GM12878 (cell line): ENCODE measurements around the gene ZNF100. TPM values are rescaled to one million over a fixed set of nuclear protein-coding genes. Genes with fewer than 3 reads are reported as not detected.
"Not testable (repeated sequence)": the region's sequence is repeated elsewhere in the genome, so short reads cannot be mapped to it uniquely, and the experiment has no call there.

Experiments
- ATAC-seq: fragments of 200-7000 bp; cut with Tn5 transposase; 3 replicates; pipeline ENCODE4 v1.9.1; 2020; ENCODE audit warnings: mild to moderate bottlenecking, moderate library complexity
- BruUV-seq: library from RNA; stranded (reverse); fragments of 400-500 nt; replicated peaks from 2 replicates; lab custom pipeline; 2021; lab: Mats Ljungman, UMichigan
- CTCF ChIA-PET: fragments of 300-600 bp; sonication (Branson Sonifier 250); formaldehyde crosslinking; extraction: SDS; loops from one replicate; lab custom pipeline; 2021; ENCODE audit warnings: inconsistent platforms; lab: Yijun Ruan, JAX
- POLR2A ChIA-PET: fragments of 350-600 bp; formaldehyde crosslinking; extraction: SDS; loops from one replicate; lab custom pipeline; 2021; ENCODE audit warnings: inconsistent platforms; lab: Charles Lee
- RAD21 ChIA-PET: fragments of 300-600 bp; sonication (Branson Sonifier 250); formaldehyde crosslinking; loops from one replicate; lab custom pipeline; 2023; ENCODE audit warnings: antibody characterized with exemption; ENCODE audit not compliant: unreplicated experiment; lab: Charles Lee
- SMC1A ChIA-PET: fragments of 300-600 bp; sonication (Branson Sonifier 250); formaldehyde crosslinking; loops from one replicate; lab custom pipeline; 2023; ENCODE audit not compliant: unreplicated experiment, uncharacterized antibody; lab: Charles Lee
- DNase-seq: peaks from one replicate; pipeline ENCODE4 v3.0.0-alpha.2; 2011; ENCODE audit warnings: low read depth, low spot score
- FAIRE-seq: peaks from 3 replicates; lab custom pipeline; 2011; peaks lifted over from hg19 to GRCh38; lab: Jason Lieb, UNC
- H2AFZ ChIP-seq: 2 replicates; pipeline ENCODE4 v1.6.0; 2011; ENCODE audit warnings: low read depth, low read length, control low read depth; ENCODE audit not compliant: control insufficient read depth
- H3K27ac ChIP-seq: 2 replicates; pipeline ENCODE4 v1.5.1; 2011; ENCODE audit warnings: control low read depth; ENCODE audit not compliant: control insufficient read depth, insufficient read depth
- H3K27me3 ChIP-seq, 2 experiments: replicated peaks in 1 of 2; 2 replicates each; pipeline versions ENCODE4 v1.6.0 to v1.6.1; 2011; ENCODE audit warnings: low read length in 1 of 2; ENCODE audit not compliant: control insufficient read depth in 2 of 2, insufficient read depth in 2 of 2
- H3K36me3 ChIP-seq, 2 experiments: 2 replicates each; pipeline ENCODE4 v1.5.1; 2011; ENCODE audit warnings: low read length in 1 of 2; ENCODE audit not compliant: control insufficient read depth in 2 of 2, insufficient read depth in 2 of 2
- H3K4me1 ChIP-seq: 2 replicates; pipeline ENCODE4 v1.6.1; 2011; ENCODE audit warnings: mild to moderate bottlenecking, low read length, moderate library complexity, mixed read lengths; ENCODE audit not compliant: control insufficient read depth, insufficient read depth
- H3K4me2 ChIP-seq: 2 replicates; pipeline ENCODE4 v1.6.0; 2011; ENCODE audit warnings: control low read depth; ENCODE audit not compliant: control insufficient read depth, insufficient read depth
- H3K4me3 ChIP-seq: fragments of 200-600 bp; sonication (generic); 2 replicates; pipeline ENCODE4 v1.5.1; 2016
- H3K79me2 ChIP-seq: 2 replicates; pipeline ENCODE4 v1.6.0; 2011; ENCODE audit warnings: low read length; ENCODE audit not compliant: control insufficient read depth, insufficient read depth
- H3K9ac ChIP-seq: 2 replicates; pipeline ENCODE4 v1.8.0; 2011; ENCODE audit warnings: low read length, control low read depth, mixed read lengths; ENCODE audit not compliant: control insufficient read depth, insufficient read depth
- H3K9me3 ChIP-seq: replicated peaks from 3 replicates; pipeline ENCODE4 v1.5.1; 2011; ENCODE audit warnings: mild to moderate bottlenecking, low read length; ENCODE audit not compliant: control insufficient read depth, insufficient read depth
- H4K20me1 ChIP-seq: 2 replicates; pipeline ENCODE4 v1.6.0; 2011; ENCODE audit not compliant: control insufficient read depth, insufficient read depth
- CBX3 ChIP-seq: fragments of 200-600 bp; sonication (generic); IDR thresholded peaks from 2 replicates; pipeline ENCODE4 v1.6.1; 2016; ENCODE audit warnings: low read depth, borderline replicate concordance
- HDGF ChIP-seq: fragments of 450-650 bp; IDR thresholded peaks from 2 replicates; pipeline ENCODE4 v1.6.1; 2016; ENCODE audit warnings: antibody characterized with exemption
- IKZF1 ChIP-seq: fragments of 450-650 bp; conservative IDR thresholded peaks from 2 replicates; pipeline ENCODE4 v1.6.1; 2017; ENCODE audit warnings: antibody characterized with exemption, mild to moderate bottlenecking
- NR2C1 ChIP-seq: fragments of 450-650 bp; IDR thresholded peaks from 2 replicates; pipeline ENCODE4 v1.6.1; 2017; ENCODE audit warnings: antibody characterized with exemption, mild to moderate bottlenecking, moderate library complexity
- POLR2A ChIP-seq: IDR thresholded peaks from 2 replicates; pipeline ENCODE4 v1.6.1; 2011; ENCODE audit warnings: low read depth, mild to moderate bottlenecking, low read length
- WGBS: methylation state at CpG from one replicate; pipeline ENCODE4 v1.1.6; 2016; ENCODE audit warnings: low lambda C conversion rate; ENCODE audit not compliant: insufficient replicate concordance, insufficient coverage; ENCODE audit errors: missing lambda C conversion rate; 5-methylcytosine and 5-hydroxymethylcytosine counted together
- in situ Hi-C: fragments of 300-500 bp; cut with MboI; formaldehyde crosslinking; loops from 9 replicates; pipeline ENCODE4 v1.14.3; 2018; ENCODE audit warnings: mixed read lengths
- intact Hi-C: fragments of 100-400 bp; cut with micrococcal nuclease; formaldehyde crosslinking; loops from one replicate; pipeline ENCODE4 v1.14.2; 2022; ENCODE audit not compliant: unreplicated experiment
- polyA plus RNA-seq, 11 experiments: library from polyadenylated mRNA; depleted of rRNA in 4 of 11; unstranded in 6 of 11; stranded (reverse) in 5 of 11; fragments of >200 nt; fragmentation: Nextera tagmentation in 4 of 11; fragmentation: Illumina TruSeq in 1 of 11; extraction: Ambion mirVana in 4 of 11; extraction: Trizol in 1 of 11; gene quantifications; 1 replicate in 1 of 11; 2 replicates in 10 of 11; pipeline versions ENCODE4 v1.2.1 to v1.2.3, GENCODE V29; 2011 to 2016; ENCODE audit warnings: inconsistent platforms in 2 of 11, missing spikeins in 2 of 11, low read depth in 1 of 11
- small RNA-seq: library from RNA; depleted of rRNA; stranded (forward); fragments of <200 nt; gene quantifications from one replicate; pipeline ENCODE3, GENCODE V24; 2014
- total RNA-seq, 4 experiments: library from RNA; depleted of rRNA in 3 of 4; stranded (reverse); fragments of >200 nt in 3 of 4; fragmentation: Illumina TruSeq in 1 of 4; extraction: Trizol in 1 of 4; gene quantifications; 2 replicates each; pipeline versions ENCODE4 v1.2.1 to v1.2.3, GENCODE V29; 2013 to 2021
- TF ChIP-seq, protein P1 (sequence below): IDR thresholded peaks from 2 replicates; pipeline ENCODE4 v1.6.1; 2011; ENCODE audit warnings: mild to moderate bottlenecking, low read depth, low read length, moderate library complexity; ENCODE audit not compliant: insufficient replicate concordance
- TF ChIP-seq, protein P2 (sequence below): IDR thresholded peaks from 2 replicates; pipeline ENCODE4 v1.6.1; 2012; ENCODE audit warnings: low read length, inconsistent platforms

ZNF100 gene
- total and polyA plus RNA-seq, 10 of the 15 experiments (the other 5 are each of a cell fraction or from before 2014, with no cell fraction given) = 3.0 to 18.2 (median 9.4) TPM

GRCh38 chr19:21674454-21674853 lies 92.9 kb downstream of the ZNF100 start (continued):
- TF ChIP-seq, protein P1, sequence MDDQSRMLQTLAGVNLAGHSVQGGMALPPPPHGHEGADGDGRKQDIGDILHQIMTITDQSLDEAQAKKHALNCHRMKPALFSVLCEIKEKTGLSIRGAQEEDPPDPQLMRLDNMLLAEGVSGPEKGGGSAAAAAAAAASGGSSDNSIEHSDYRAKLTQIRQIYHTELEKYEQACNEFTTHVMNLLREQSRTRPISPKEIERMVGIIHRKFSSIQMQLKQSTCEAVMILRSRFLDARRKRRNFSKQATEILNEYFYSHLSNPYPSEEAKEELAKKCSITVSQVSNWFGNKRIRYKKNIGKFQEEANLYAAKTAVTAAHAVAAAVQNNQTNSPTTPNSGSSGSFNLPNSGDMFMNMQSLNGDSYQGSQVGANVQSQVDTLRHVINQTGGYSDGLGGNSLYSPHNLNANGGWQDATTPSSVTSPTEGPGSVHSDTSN = no peak
- no peak for TF ChIP-seq POLR2A
- TF ChIP-seq CBX3 = no peak
- TF ChIP-seq HDGF = no peak
- TF ChIP-seq NR2C1 = no peak
- TF ChIP-seq IKZF1 = no peak
- TF ChIP-seq, protein P2, sequence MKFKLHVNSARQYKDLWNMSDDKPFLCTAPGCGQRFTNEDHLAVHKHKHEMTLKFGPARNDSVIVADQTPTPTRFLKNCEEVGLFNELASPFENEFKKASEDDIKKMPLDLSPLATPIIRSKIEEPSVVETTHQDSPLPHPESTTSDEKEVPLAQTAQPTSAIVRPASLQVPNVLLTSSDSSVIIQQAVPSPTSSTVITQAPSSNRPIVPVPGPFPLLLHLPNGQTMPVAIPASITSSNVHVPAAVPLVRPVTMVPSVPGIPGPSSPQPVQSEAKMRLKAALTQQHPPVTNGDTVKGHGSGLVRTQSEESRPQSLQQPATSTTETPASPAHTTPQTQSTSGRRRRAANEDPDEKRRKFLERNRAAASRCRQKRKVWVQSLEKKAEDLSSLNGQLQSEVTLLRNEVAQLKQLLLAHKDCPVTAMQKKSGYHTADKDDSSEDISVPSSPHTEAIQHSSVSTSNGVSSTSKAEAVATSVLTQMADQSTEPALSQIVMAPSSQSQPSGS = no peak

GRCh38 chr19:21673479-21673878 lies 93.9 kb downstream of the ZNF100 start:
- ATAC-seq, FAIRE-seq, H3K4me2 ChIP-seq, in situ Hi-C loops, H3K4me1 ChIP-seq, H3K27ac ChIP-seq, H4K20me1 ChIP-seq, POLR2A ChIA-PET, RAD21 ChIA-PET, H2AFZ ChIP-seq, CTCF ChIA-PET, intact Hi-C loops, H3K4me3 ChIP-seq, H3K79me2 ChIP-seq, H3K36me3 ChIP-seq, SMC1A ChIA-PET, H3K9ac ChIP-seq, BruUV-seq, DNase-seq, H3K27me3 ChIP-seq, H3K9me3 ChIP-seq: not testable (repeated sequence)
- 23% methylated on average over 2 of the region's 2 CpGs for WGBS

Small RNA genes lying within 50 kb of the gene (small RNA-seq; reads per million reads assigned to genes)
- not detected for gene VN1R84P

Other genes starting within 250 kb of the ZNF100 start
- 0.34 and 0.38 TPM in 2 replicates for gene ZNF43, start 68.6 kb upstream of the ZNF100 start, total RNA-seq (2014; rRNA removed)
- gene ZNF43, start 68.6 kb upstream of the ZNF100 start, total RNA-seq (2014; rRNA removed; fragmentation: Illumina TruSeq; extraction: Trizol) = 0.49 and 0.64 TPM in 2 replicates
- gene ZNF43, start 68.6 kb upstream of the ZNF100 start, total RNA-seq (2021) = 0.51 and 1.0 TPM in 2 replicates
- 1.0 and 1.3 TPM in 2 replicates for gene ZNF43, start 68.6 kb upstream of the ZNF100 start, polyA plus RNA-seq (2011; rRNA removed)
- gene ZNF43, start 68.6 kb upstream of the ZNF100 start, polyA plus RNA-seq (2014; fragmentation: Illumina TruSeq; extraction: Trizol) = 0.37 and 0.52 TPM in 2 replicates
- gene ZNF43, start 68.6 kb upstream of the ZNF100 start, polyA plus RNA-seq (2014; fragmentation: Nextera tagmentation; extraction: Ambion mirVana) = under 1 TPM; 0.07 to 0.34 TPM
- gene ZNF43, start 68.6 kb upstream of the ZNF100 start, polyA plus RNA-seq (2014; rRNA removed) = 0.09 and 0.28 TPM in 2 replicates
- under 1 TPM; 0.39 to 0.42 TPM for gene ZNF43, start 68.6 kb upstream of the ZNF100 start, polyA plus RNA-seq (2016; fragmentation: Nextera tagmentation; extraction: Ambion mirVana)
- gene ZNF208, start 243.4 kb upstream of the ZNF100 start, total RNA-seq (2014; rRNA removed) = not detected in 2 replicates
- not detected in 2 replicates for gene ZNF208, start 243.4 kb upstream of the ZNF100 start, total RNA-seq (2014; rRNA removed; fragmentation: Illumina TruSeq; extraction: Trizol)
- not detected in 2 replicates for gene ZNF208, start 243.4 kb upstream of the ZNF100 start, total RNA-seq (2021)
- 0.10 TPM in 1 of 2 replicates, not detected in the other for gene ZNF208, start 243.4 kb upstream of the ZNF100 start, polyA plus RNA-seq (2011; rRNA removed)
- gene ZNF208, start 243.4 kb upstream of the ZNF100 start, polyA plus RNA-seq (2014; fragmentation: Illumina TruSeq; extraction: Trizol) = not detected in 2 replicates
- gene ZNF208, start 243.4 kb upstream of the ZNF100 start, polyA plus RNA-seq (2014; fragmentation: Nextera tagmentation; extraction: Ambion mirVana) = not detected
- 0.27 TPM in 1 of 2 replicates, not detected in the other for gene ZNF208, start 243.4 kb upstream of the ZNF100 start, polyA plus RNA-seq (2014; rRNA removed)
- not detected for gene ZNF208, start 243.4 kb upstream of the ZNF100 start, polyA plus RNA-seq (2016; fragmentation: Nextera tagmentation; extraction: Ambion mirVana)